ENCODE data around the gene CUX1. TPM values are rescaled to one million over a fixed set of nuclear protein-coding genes. Genes with fewer than 3 reads are reported as not detected.

Gene CUX1
- total RNA-seq, 1 experiment from 2014 or later, result 116 TPM

DNA sequence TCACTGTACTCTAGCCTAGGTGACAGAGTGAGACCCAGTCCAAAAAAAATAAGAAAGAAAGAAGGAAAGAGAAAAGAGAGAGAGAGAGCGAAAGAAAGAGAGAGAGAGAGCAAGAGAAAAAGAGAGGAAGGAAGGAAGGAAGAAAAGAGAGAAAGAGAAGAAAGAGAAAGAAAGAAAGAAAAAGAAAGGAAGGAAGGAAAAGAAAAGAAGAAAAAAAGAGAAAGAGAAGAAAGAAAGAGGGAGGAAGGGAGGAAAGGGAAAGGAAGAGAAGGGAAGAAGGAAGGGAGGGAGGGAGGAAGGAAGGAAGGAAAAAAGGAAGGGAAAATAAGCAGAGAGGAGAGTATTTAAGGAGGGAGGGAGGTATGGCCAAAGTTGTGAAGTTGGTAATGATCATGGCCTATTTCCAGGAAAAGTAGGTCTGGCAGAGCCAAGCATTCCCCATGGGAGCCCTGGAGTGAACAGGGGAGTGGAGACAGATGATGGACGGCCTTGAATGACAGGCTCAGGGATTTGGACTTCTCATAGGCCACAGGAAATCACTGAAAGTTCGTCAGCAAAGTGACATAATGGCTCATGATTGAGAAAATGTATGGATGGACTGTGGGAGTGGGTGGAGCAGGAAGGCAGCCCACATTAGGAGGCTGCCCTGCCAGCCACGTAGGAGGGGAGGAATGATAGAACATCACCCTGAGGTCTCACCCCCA is 44.8 kb upstream of the CUX1 start:
- no peak overlapping the region for H3K4me3 Mint-ChIP-seq (ENCODE audit: unreplicated experiment)
- TF ChIP-seq, protein P1, sequence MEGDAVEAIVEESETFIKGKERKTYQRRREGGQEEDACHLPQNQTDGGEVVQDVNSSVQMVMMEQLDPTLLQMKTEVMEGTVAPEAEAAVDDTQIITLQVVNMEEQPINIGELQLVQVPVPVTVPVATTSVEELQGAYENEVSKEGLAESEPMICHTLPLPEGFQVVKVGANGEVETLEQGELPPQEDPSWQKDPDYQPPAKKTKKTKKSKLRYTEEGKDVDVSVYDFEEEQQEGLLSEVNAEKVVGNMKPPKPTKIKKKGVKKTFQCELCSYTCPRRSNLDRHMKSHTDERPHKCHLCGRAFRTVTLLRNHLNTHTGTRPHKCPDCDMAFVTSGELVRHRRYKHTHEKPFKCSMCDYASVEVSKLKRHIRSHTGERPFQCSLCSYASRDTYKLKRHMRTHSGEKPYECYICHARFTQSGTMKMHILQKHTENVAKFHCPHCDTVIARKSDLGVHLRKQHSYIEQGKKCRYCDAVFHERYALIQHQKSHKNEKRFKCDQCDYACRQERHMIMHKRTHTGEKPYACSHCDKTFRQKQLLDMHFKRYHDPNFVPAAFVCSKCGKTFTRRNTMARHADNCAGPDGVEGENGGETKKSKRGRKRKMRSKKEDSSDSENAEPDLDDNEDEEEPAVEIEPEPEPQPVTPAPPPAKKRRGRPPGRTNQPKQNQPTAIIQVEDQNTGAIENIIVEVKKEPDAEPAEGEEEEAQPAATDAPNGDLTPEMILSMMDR (IDR thresholded peaks at IDR 0.05; ENCODE audit: insufficient read depth in 1 of 2, low read depth in 1 of 2, low read length in 1 of 2, severe bottlenecking in 1 of 2, unreplicated experiment in 1 of 2), result no peak
- no peaks in the 10 kb centered on the region for H3K36me3 Mint-ChIP-seq (ENCODE audit: insufficient read depth, unreplicated experiment)
- peaks cover 8% of the 10 kb centered on the region for H3K27me3 Mint-ChIP-seq (ENCODE audit: insufficient read depth, unreplicated experiment)
- H3K27ac Mint-ChIP-seq (ENCODE audit: unreplicated experiment), result no peak overlapping the region
- ChIA-PET CTCF (no interaction called here), POLR2A (no interaction called here)
- intact Hi-C loops (cut with micrococcal nuclease; ENCODE audit: unreplicated experiment), result no loop called here
- H3K27me3 ChIP-seq (replicated peaks; ENCODE audit: control insufficient read depth, insufficient read depth, low read length), result no peaks in the 10 kb centered on the region
- BruUV-seq (replicated peaks), result no TSS peak
- H3K4me1 Mint-ChIP-seq (ENCODE audit: low read depth, unreplicated experiment), result no peaks in the 10 kb centered on the region
- H3K4me1 ChIP-seq, result no peaks in the 10 kb centered on the region
- no peaks in the 10 kb centered on the region for H3K9me3 ChIP-seq
- DNase-seq, result no peak
- H3K9me3 Mint-ChIP-seq (ENCODE audit: unreplicated experiment), result peaks cover 10% of the 10 kb centered on the region
- H3K4me3 ChIP-seq (ENCODE audit: low read depth, low read length), result no peak overlapping the region
- no peaks in the 10 kb centered on the region for H3K36me3 ChIP-seq (ENCODE audit: control insufficient read depth, insufficient read depth, low read length)

DNA sequence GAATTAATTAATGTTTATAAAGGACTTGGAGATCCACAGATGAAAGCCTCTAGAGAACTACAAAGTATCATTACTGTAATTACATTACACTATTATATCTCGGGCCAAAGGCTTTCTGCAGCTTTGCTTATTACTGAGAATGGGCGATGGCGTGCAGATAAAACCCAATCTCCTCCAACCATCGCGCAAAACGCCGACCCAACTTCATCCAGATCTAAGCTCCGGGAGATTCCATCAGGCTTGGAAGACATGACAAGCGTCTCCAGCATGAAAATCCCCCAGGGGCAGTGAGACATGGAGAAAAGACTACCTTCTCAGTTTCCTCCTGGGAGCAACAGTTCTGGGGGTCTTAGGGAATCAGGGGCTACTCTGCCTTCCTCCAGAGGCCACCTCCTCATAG is 42.2 kb upstream of the CUX1 start:
- Histone ChIP-seq H3K4me1 (no peaks in the 10 kb centered on the region), H3K9me3 (no peaks in the 10 kb centered on the region), H3K4me3 (ENCODE audit: low read depth, low read length) (no peak overlapping the region), H3K36me3 (ENCODE audit: control insufficient read depth, insufficient read depth, low read length) (no peaks in the 10 kb centered on the region), H3K27me3 (replicated peaks; ENCODE audit: control insufficient read depth, insufficient read depth, low read length) (no peaks in the 10 kb centered on the region)
- no peaks in the 10 kb centered on the region for H3K36me3 Mint-ChIP-seq (ENCODE audit: insufficient read depth, unreplicated experiment)
- peaks cover 8% of the 10 kb centered on the region for H3K9me3 Mint-ChIP-seq (ENCODE audit: unreplicated experiment)
- ChIA-PET CTCF (no interaction called here), POLR2A (no interaction called here)
- TF ChIP-seq, protein P1 (IDR thresholded peaks at IDR 0.05; ENCODE audit: insufficient read depth in 1 of 2, low read depth in 1 of 2, low read length in 1 of 2, severe bottlenecking in 1 of 2, unreplicated experiment in 1 of 2), result no peak
- H3K27ac Mint-ChIP-seq (ENCODE audit: unreplicated experiment), result no peak overlapping the region
- H3K27me3 Mint-ChIP-seq (ENCODE audit: insufficient read depth, unreplicated experiment), result peaks cover 5% of the 10 kb centered on the region
- no peak for DNase-seq
- no peaks in the 10 kb centered on the region for H3K4me1 Mint-ChIP-seq (ENCODE audit: low read depth, unreplicated experiment)
- intact Hi-C loops (cut with micrococcal nuclease; ENCODE audit: unreplicated experiment), result no loop called here
- BruUV-seq (replicated peaks), result no TSS peak
- no peak overlapping the region for H3K4me3 Mint-ChIP-seq (ENCODE audit: unreplicated experiment)

DNA sequence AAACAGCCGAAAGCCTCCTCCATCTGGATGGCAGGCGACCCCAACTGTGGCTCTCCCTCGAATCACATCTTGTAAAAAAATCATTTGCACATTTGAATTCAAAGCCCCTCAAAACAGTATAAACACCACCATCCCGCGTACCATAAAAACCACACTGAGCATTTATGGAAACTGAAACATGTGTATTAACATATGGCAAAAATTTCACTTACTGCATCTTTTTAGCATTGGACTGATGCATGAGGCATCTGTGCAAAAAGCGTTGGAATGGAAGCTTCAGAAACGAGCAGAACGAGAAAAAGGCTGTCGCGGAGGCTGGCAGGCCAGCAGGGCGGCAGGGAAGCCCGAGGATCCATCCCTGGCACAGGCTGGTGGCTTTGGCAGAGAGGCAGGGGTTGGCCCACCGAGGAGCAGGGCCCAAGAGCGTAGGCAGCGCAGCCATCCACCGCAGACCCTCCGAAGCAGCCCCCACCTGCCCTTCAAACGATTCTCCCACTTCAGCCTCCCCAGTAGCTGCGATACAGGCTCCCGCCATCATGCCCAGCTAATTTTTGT is 39.3 kb upstream of the CUX1 start:
- CTCF ChIA-PET, result no interaction called here
- no peaks in the 10 kb centered on the region for H3K4me1 Mint-ChIP-seq (ENCODE audit: low read depth, unreplicated experiment)

More for the DNA sequence above, 39.3 kb upstream of the CUX1 start:
- POLR2A ChIA-PET, result no interaction called here
- Histone ChIP-seq H3K36me3 (ENCODE audit: control insufficient read depth, insufficient read depth, low read length) (no peaks in the 10 kb centered on the region), H3K27me3 (replicated peaks; ENCODE audit: control insufficient read depth, insufficient read depth, low read length) (no peaks in the 10 kb centered on the region), H3K4me1 (no peaks in the 10 kb centered on the region), H3K4me3 (ENCODE audit: low read depth, low read length) (no peak overlapping the region), H3K9me3 (no peaks in the 10 kb centered on the region)
- no peaks in the 10 kb centered on the region for H3K27me3 Mint-ChIP-seq (ENCODE audit: insufficient read depth, unreplicated experiment)
- intact Hi-C loops (cut with micrococcal nuclease; ENCODE audit: unreplicated experiment), result no loop called here
- H3K4me3 Mint-ChIP-seq (ENCODE audit: unreplicated experiment), result no peak overlapping the region
- H3K36me3 Mint-ChIP-seq (ENCODE audit: insufficient read depth, unreplicated experiment), result no peaks in the 10 kb centered on the region
- H3K9me3 Mint-ChIP-seq (ENCODE audit: unreplicated experiment), result no peaks in the 10 kb centered on the region
- H3K27ac Mint-ChIP-seq (ENCODE audit: unreplicated experiment), result no peak overlapping the region
- no peak for DNase-seq
- TF ChIP-seq, protein P1 (IDR thresholded peaks at IDR 0.05; ENCODE audit: insufficient read depth in 1 of 2, low read depth in 1 of 2, low read length in 1 of 2, severe bottlenecking in 1 of 2, unreplicated experiment in 1 of 2), result no peak
- BruUV-seq (replicated peaks), result no TSS peak

All from Caco-2 (cell line).